Esophagus muscularis mucosa (tissue), 3 donors: Measurements from ENCODE around the gene CROCC.

Experiments
- CTCF ChIP-seq, 3 experiments: fragments of 200-600 bp in 2 of 3; fragments of 450-650 bp in 1 of 3; sonication (generic) in 2 of 3; IDR thresholded peaks; one replicate each; pipeline ENCODE4 v1.5.1; 2017 to 2019; ENCODE audit warnings: antibody characterized with exemption in 3 of 3, mild to moderate bottlenecking in 2 of 3, moderate library complexity in 1 of 3
- POLR2A ChIP-seq: fragments of 450-650 bp; IDR thresholded peaks from one replicate; pipeline ENCODE4 v1.6.1; 2017; ENCODE audit warnings: antibody characterized with exemption, moderate library complexity, mild to moderate bottlenecking, low read depth

GRCh38 chr1:16969057-16969611 is 47.4 kb downstream of the CROCC start:
- no peak for TF ChIP-seq POLR2A
- TF ChIP-seq CTCF (IDR thresholded peaks at IDR 0.05) = no peak
